HCEC 1CT (cell line): ENCODE measurements around the gene KIRREL1.
A peak's percentile ranks its signal among the peaks of the same experiment; 100 is the strongest.

Source experiments
- DNase-seq: peaks from one replicate; pipeline ENCODE4 v3.0.0-alpha.2; 2017

Gene KIRREL1

GRCh38 chr1:157993147-157993917, at the start of gene KIRREL1:
TSS of gene KIRREL1 (plus strand) at chr1:157993645. CDS start at chr1:157993677, 32 bp downstream.
- DNase-seq: peak; percentile 69

GRCh38 chr1:157944663-157945280, 48.7 kb upstream of the KIRREL1 start:
- no peak for DNase-seq

- DNase-seq: peak; percentile 45
Measured at GRCh38 chr1:157948312-157949073, 45.0 kb upstream of the KIRREL1 start.

- no peak for DNase-seq
Measured at GRCh38 chr1:157949074-157949354, 44.4 kb upstream of the KIRREL1 start.

GRCh38 chr1:157951230-157951629, 42.2 kb upstream of the KIRREL1 start:
- no peak for DNase-seq

- no peak for DNase-seq
Measured at GRCh38 chr1:157952601-157953000, 40.8 kb upstream of the KIRREL1 start.

- DNase-seq: no peak
Measured at GRCh38 chr1:157955221-157955620, 38.2 kb upstream of the KIRREL1 start.

- no peak for DNase-seq
Measured at GRCh38 chr1:157955857-157956256, 37.6 kb upstream of the KIRREL1 start.

GRCh38 chr1:157956732-157957131, 36.7 kb upstream of the KIRREL1 start:
- DNase-seq: no peak

- no peak for DNase-seq
Measured at GRCh38 chr1:157958263-157958662, 35.2 kb upstream of the KIRREL1 start.

GRCh38 chr1:157959750-157960149, 33.7 kb upstream of the KIRREL1 start:
- DNase-seq: no peak

GRCh38 chr1:157960773-157961172, 32.7 kb upstream of the KIRREL1 start:
- no peak for DNase-seq

- DNase-seq: peak; percentile 71
Measured at GRCh38 chr1:157961805-157962762, 31.4 kb upstream of the KIRREL1 start.

GRCh38 chr1:157963713-157964112, 29.7 kb upstream of the KIRREL1 start:
- peak; percentile 50 for DNase-seq

- DNase-seq: no peak
Measured at GRCh38 chr1:157965584-157965983, 27.9 kb upstream of the KIRREL1 start.

- DNase-seq: peak; percentile 88
Measured at GRCh38 chr1:157966031-157966537, 27.4 kb upstream of the KIRREL1 start.

- no peak for DNase-seq
Measured at GRCh38 chr1:157967205-157967604, 26.2 kb upstream of the KIRREL1 start.

- DNase-seq: peak; percentile 86
Measured at GRCh38 chr1:157968508-157968907, 24.9 kb upstream of the KIRREL1 start.

GRCh38 chr1:157968946-157969345, 24.5 kb upstream of the KIRREL1 start:
- DNase-seq: peak; percentile 97

- peak; percentile 90 for DNase-seq
Measured at GRCh38 chr1:157969697-157970485, 23.6 kb upstream of the KIRREL1 start.

- no peak for DNase-seq
Measured at GRCh38 chr1:157971769-157972168, 21.7 kb upstream of the KIRREL1 start.
